ENCODE results near the gene USP35. TPM values are rescaled to one million over a fixed set of nuclear protein-coding genes. Genes with fewer than 3 reads are reported as not detected.
A peak's percentile ranks its signal among the peaks of the same experiment; 100 is the strongest.
"Not testable (repeated sequence)": the region's sequence is repeated elsewhere in the genome, so short reads cannot be mapped to it uniquely, and the experiment has no call there.

Gene USP35
- total RNA-seq, 2 donors from 2014 or later, result 8.6 to 11.2 TPM

DNA sequence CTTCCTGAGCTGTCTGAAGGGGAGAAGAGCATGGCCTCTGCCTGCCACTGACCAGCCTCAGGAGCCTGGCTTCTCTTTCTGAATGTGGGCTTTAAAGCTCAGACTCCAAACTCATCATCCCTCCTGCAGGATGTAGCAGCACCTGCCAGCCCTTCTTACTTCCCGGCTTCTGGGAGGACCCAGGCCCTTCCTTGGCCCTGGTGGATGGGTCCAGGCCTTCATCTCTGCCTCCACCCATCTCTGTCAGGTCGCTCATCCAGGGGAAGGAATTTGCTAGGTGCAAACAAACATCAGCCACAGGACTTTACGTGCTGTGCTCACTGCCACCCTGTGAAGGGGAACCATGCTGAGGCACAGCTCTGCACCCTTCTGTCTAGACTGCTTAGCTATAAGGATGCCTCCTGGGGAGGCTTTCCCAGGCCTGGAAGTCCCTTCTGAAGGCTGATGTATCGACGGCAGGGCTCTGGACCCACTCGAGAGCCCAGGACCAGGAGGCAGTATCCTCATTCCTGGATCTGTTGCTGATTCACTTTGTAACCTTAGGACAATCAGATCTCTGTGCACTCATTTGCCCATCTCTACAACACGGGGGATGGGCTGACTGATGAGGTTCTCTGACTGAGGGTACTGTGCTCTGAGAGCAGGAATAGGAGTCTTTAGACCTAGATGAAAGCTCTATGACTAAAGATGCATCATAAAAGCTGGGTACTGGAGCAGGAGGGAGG, 30.9 kb downstream of the USP35 start:
- Histone ChIP-seq H3K4me3 (ENCODE audit: low read length) (no peak overlapping the region), H3K36me3 (ENCODE audit: control insufficient read depth, insufficient read depth, low read length) (peaks cover 96% of the 10 kb centered on the region), H3K27me3 (ENCODE audit: control insufficient read depth, insufficient read depth, low read length, poor library complexity, severe bottlenecking) (no peaks in the 10 kb centered on the region), H3K9me3 (ENCODE audit: control insufficient read depth, low read length) (no peaks in the 10 kb centered on the region), H3K4me1 (ENCODE audit: control insufficient read depth, insufficient read depth, low read length) (no peaks in the 10 kb centered on the region), H3K9ac (ENCODE audit: extremely low read depth, low read length, poor library complexity, severe bottlenecking) (no peak overlapping the region), H3K27ac (ENCODE audit: low read depth, low read length) (no peak overlapping the region)
- peaks cover 73% of the 10 kb centered on the region for H3K36me3 Mint-ChIP-seq (ENCODE audit: low read depth)
- H3K27ac Mint-ChIP-seq, result no peak overlapping the region
- H3K4me3 Mint-ChIP-seq, result no peak overlapping the region
- H3K27me3 Mint-ChIP-seq (ENCODE audit: insufficient read depth), result no peaks in the 10 kb centered on the region
- no peaks in the 10 kb centered on the region for H3K4me1 Mint-ChIP-seq
- no peaks in the 10 kb centered on the region for H3K9me3 Mint-ChIP-seq
- TF ChIP-seq CTCF (conservative IDR thresholded peaks at IDR 0.05), result no peak
- DNase-seq, result peak; percentile 29
- 93% methylated on average over 6 to 7 of the region's 7 CpGs for WGBS, 2 experiments (ENCODE audit: insufficient coverage in 1 of 2, insufficient read length in 1 of 2)

- Histone ChIP-seq H3K36me3 (ENCODE audit: control insufficient read depth, insufficient read depth, low read length) (peaks cover 96% of the 10 kb centered on the region), H3K9ac (ENCODE audit: extremely low read depth, low read length, poor library complexity, severe bottlenecking) (no peak overlapping the region), H3K9me3 (ENCODE audit: control insufficient read depth, low read length) (no peaks in the 10 kb centered on the region), H3K27me3 (ENCODE audit: control insufficient read depth, insufficient read depth, low read length, poor library complexity, severe bottlenecking) (no peaks in the 10 kb centered on the region), H3K4me1 (ENCODE audit: control insufficient read depth, insufficient read depth, low read length) (no peaks in the 10 kb centered on the region), H3K27ac (ENCODE audit: low read depth, low read length) (no peak overlapping the region), H3K4me3 (ENCODE audit: low read length) (no peak overlapping the region)
- no peaks in the 10 kb centered on the region for H3K9me3 Mint-ChIP-seq
- DNase-seq, result no peak
- H3K27me3 Mint-ChIP-seq (ENCODE audit: insufficient read depth), result no peaks in the 10 kb centered on the region
- 95 to 98% methylated on average over 11 to 14 of the region's 14 CpGs for WGBS, 2 experiments (ENCODE audit: insufficient coverage in 1 of 2, insufficient read length in 1 of 2)
- H3K4me3 Mint-ChIP-seq, result no peak overlapping the region
- no peak overlapping the region for H3K27ac Mint-ChIP-seq
- peaks cover 73% of the 10 kb centered on the region for H3K36me3 Mint-ChIP-seq (ENCODE audit: low read depth)
- no peaks in the 10 kb centered on the region for H3K4me1 Mint-ChIP-seq
- no peak for TF ChIP-seq CTCF (conservative IDR thresholded peaks at IDR 0.05)
Observed at GRCh38 chr11:78220218-78221157, 31.8 kb downstream of the USP35 start.

DNA sequence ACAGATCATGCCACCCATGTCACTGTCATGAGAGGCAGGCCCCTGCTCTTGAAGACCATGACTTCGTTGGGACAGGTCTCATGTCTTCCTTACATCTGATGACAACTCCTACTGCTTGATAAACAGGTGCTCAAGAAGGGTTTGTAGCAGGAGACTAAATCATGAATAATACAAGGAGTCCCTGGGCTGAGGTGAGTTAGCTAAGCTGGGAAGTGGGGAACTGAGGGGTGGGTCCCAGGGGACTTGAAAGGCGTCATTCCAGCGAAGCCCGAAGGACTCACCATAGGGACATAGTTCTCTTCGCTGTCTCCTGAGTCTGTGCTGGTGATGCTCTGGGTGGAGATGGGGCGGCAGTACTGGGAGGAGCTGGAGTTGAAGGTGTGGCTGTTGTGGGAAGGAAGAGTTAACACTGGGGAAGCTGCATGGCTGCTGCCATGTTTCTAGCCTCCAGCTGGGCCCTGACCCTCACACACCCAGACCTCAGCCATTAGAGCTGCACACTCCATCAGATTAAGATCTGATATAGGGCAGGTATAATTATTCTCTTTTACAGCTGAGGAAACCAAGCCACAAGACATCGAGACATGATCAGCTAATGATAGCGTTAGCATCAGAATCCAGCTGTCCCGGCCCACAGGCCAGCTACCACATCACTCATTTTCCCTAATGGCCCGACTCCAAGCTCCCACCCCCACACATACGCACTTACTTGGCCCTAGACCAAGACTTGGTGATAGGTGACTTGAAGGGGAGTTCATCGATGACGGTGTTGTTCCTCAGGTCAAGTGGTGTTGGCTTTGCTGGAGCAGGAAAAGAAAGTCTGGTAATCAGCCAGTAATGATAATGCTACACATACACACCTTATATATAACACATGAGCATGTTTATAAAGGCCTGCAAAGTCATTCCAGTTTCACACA, 32.9 kb downstream of the USP35 start:
- Mint-ChIP-seq H3K4me1 (no peaks in the 10 kb centered on the region), H3K4me3 (no peak overlapping the region), H3K9me3 (no peaks in the 10 kb centered on the region), H3K27me3 (ENCODE audit: insufficient read depth) (no peaks in the 10 kb centered on the region), H3K27ac (no peak overlapping the region), H3K36me3 (ENCODE audit: low read depth) (peaks cover 69% of the 10 kb centered on the region)
- DNase-seq, result no peak
- Histone ChIP-seq H3K9me3 (ENCODE audit: control insufficient read depth, low read length) (no peaks in the 10 kb centered on the region), H3K27me3 (ENCODE audit: control insufficient read depth, insufficient read depth, low read length, poor library complexity, severe bottlenecking) (no peaks in the 10 kb centered on the region), H3K4me1 (ENCODE audit: control insufficient read depth, insufficient read depth, low read length) (no peaks in the 10 kb centered on the region), H3K9ac (ENCODE audit: extremely low read depth, low read length, poor library complexity, severe bottlenecking) (no peak overlapping the region), H3K36me3 (ENCODE audit: control insufficient read depth, insufficient read depth, low read length) (peaks cover 94% of the 10 kb centered on the region), H3K27ac (ENCODE audit: low read depth, low read length) (no peak overlapping the region), H3K4me3 (ENCODE audit: low read length) (no peak overlapping the region)
- no peak for TF ChIP-seq CTCF (conservative IDR thresholded peaks at IDR 0.05)
- 91 to 93% methylated on average over 5 to 13 of the region's 13 CpGs for WGBS, 2 experiments (ENCODE audit: insufficient coverage in 1 of 2, insufficient read length in 1 of 2)

GRCh38 chr11:78222726-78223125, 34.0 kb downstream of the USP35 start:
- WGBS, 2 experiments (ENCODE audit: insufficient coverage in 1 of 2, insufficient read length in 1 of 2), result 84 to 86% methylated on average over 9 to 10 of the region's 10 CpGs
- not testable (repeated sequence) for DNase-seq, H3K27ac Mint-ChIP-seq

More at GRCh38 chr11:78222726-78223125, 34.0 kb downstream of the USP35 start:
- H3K4me3 ChIP-seq (ENCODE audit: low read length); H3K27me3 ChIP-seq (ENCODE audit: control insufficient read depth, insufficient read depth, low read length, poor library complexity, severe bottlenecking); H3K9ac ChIP-seq (ENCODE audit: extremely low read depth, low read length, poor library complexity, severe bottlenecking); H3K9me3 Mint-ChIP-seq; H3K4me1 ChIP-seq (ENCODE audit: control insufficient read depth, insufficient read depth, low read length); H3K27me3 Mint-ChIP-seq (ENCODE audit: insufficient read depth); H3K27ac ChIP-seq (ENCODE audit: low read depth, low read length); H3K9me3 ChIP-seq (ENCODE audit: control insufficient read depth, low read length); H3K4me1 Mint-ChIP-seq; H3K4me3 Mint-ChIP-seq: not testable (repeated sequence)
- H3K36me3 Mint-ChIP-seq (ENCODE audit: low read depth), result peaks cover 59% of the 10 kb centered on the region
- peaks cover 92% of the 10 kb centered on the region for H3K36me3 ChIP-seq (ENCODE audit: control insufficient read depth, insufficient read depth, low read length)
